Natural killer cell (primary cell): ENCODE results near the gene TRAPPC2L. TPM values are rescaled to one million over a fixed set of nuclear protein-coding genes. Genes with fewer than 3 reads are reported as not detected.

Experiments
- ATAC-seq, 3 donors: fragments of 150-1000 bp in 2 of 3; fragments of 200-7000 bp in 1 of 3; cut with Tn5 transposase; 1 replicate in 1 of 3; 2 replicates in 2 of 3; pipeline ENCODE4 v1.10.0; 2021; ENCODE audit warnings: mild to moderate bottlenecking in 2 of 3, moderate library complexity in 2 of 3
- DNase-seq, 2 donors: peaks; one replicate each; pipeline versions ENCODE4 v3.0.0 to v3.0.0-alpha.2; 2013 to 2021; ENCODE audit warnings: mixed read lengths in 1 of 2
- H3K27ac ChIP-seq: one replicate; pipeline ENCODE4 v1.5.1; 2013; ENCODE audit warnings: mild to moderate bottlenecking, low read length
- H3K27me3 ChIP-seq: one replicate; pipeline ENCODE4 v1.6.1; 2013; ENCODE audit warnings: low read length; ENCODE audit not compliant: control insufficient read depth, insufficient read depth
- H3K36me3 ChIP-seq: one replicate; pipeline ENCODE4 v1.6.1; 2013; ENCODE audit warnings: low read length; ENCODE audit not compliant: control insufficient read depth, insufficient read depth
- H3K4me1 ChIP-seq: one replicate; pipeline ENCODE4 v1.6.1; 2013; ENCODE audit warnings: low read length; ENCODE audit not compliant: control insufficient read depth, insufficient read depth
- H3K4me3 ChIP-seq: one replicate; pipeline ENCODE4 v1.5.1; 2013; ENCODE audit warnings: low read length
- H3K9me3 ChIP-seq: one replicate; pipeline ENCODE4 v1.6.1; 2013; ENCODE audit warnings: low read length; ENCODE audit not compliant: control insufficient read depth, insufficient read depth
- H3K27ac Mint-ChIP-seq, 2 donors: one replicate each; pipeline ENCODE4 v1.8.0; 2022; ENCODE audit warnings: mild to moderate bottlenecking in 2 of 2, mixed read lengths in 2 of 2, moderate library complexity in 1 of 2
- H3K27me3 Mint-ChIP-seq, 2 donors: one replicate each; pipeline ENCODE4 v1.8.0; 2022; ENCODE audit warnings: low read depth in 2 of 2, mixed read lengths in 2 of 2
- H3K36me3 Mint-ChIP-seq: one replicate; pipeline ENCODE4 v1.8.0; 2022; ENCODE audit warnings: mixed read lengths
- H3K4me1 Mint-ChIP-seq, 2 donors: one replicate each; pipeline ENCODE4 v1.8.0; 2022; ENCODE audit warnings: mixed read lengths in 2 of 2
- H3K4me3 Mint-ChIP-seq: one replicate; pipeline ENCODE4 v1.8.0; 2022; ENCODE audit warnings: mild to moderate bottlenecking, moderate library complexity, mixed read lengths
- H3K9me3 Mint-ChIP-seq, 2 donors: one replicate each; pipeline ENCODE4 v1.8.0; 2022; ENCODE audit warnings: mixed read lengths in 2 of 2
- CTCF ChIP-seq: fragments of 200-600 bp; IDR thresholded peaks from one replicate; pipeline ENCODE4 v1.8.0; 2022; ENCODE audit warnings: antibody characterized with exemption
- WGBS: methylation state at CpG from one replicate; pipeline ENCODE4 v1.1.7; 2013; ENCODE audit warnings: missing lambda C conversion rate; ENCODE audit not compliant: insufficient coverage; 5-methylcytosine and 5-hydroxymethylcytosine counted together
- intact Hi-C: fragments of 100-400 bp; cut with micrococcal nuclease; formaldehyde crosslinking; loops from one replicate; pipeline ENCODE4 v1.14.2; 2022
- total RNA-seq, 4 donors: library from RNA; stranded (reverse); fragments of 120-200 nt in 1 of 4; gene quantifications; one replicate each; pipeline versions ENCODE4 v1.2.3 to v1.2.4, GENCODE V29; 2013 to 2022

TRAPPC2L gene
- total RNA-seq, 3 donors from 2014 or later (not counting 1 experiment from before 2014, with no cell fraction given), result 31.9 to 39.0 (median 36.2) TPM

- WGBS, result 90% methylated on average over 41 of the region's 41 CpGs
- Histone ChIP-seq H3K27me3 (no peaks in the 10 kb centered on the region), H3K36me3 (no peaks in the 10 kb centered on the region), H3K27ac (no peak overlapping the region), H3K4me1 (no peaks in the 10 kb centered on the region), H3K4me3 (no peak overlapping the region), H3K9me3 (no peaks in the 10 kb centered on the region)
- Mint-ChIP-seq H3K4me1 (peaks cover 0 to 4% of the 10 kb centered on the region in 2 donors), H3K27me3 (no peaks in the 10 kb centered on the region), H3K4me3 (no peak overlapping the region), H3K27ac (no peak overlapping the region), H3K36me3 (no peaks in the 10 kb centered on the region), H3K9me3 (no peaks in the 10 kb centered on the region)
- TF ChIP-seq CTCF, result no peak
- intact Hi-C loops, result no loop called here
- ATAC-seq, result no peak
- DNase-seq, result no peak
Measured at GRCh38 chr16:88899901-88900661, 43.2 kb downstream of the TRAPPC2L start.

DNA sequence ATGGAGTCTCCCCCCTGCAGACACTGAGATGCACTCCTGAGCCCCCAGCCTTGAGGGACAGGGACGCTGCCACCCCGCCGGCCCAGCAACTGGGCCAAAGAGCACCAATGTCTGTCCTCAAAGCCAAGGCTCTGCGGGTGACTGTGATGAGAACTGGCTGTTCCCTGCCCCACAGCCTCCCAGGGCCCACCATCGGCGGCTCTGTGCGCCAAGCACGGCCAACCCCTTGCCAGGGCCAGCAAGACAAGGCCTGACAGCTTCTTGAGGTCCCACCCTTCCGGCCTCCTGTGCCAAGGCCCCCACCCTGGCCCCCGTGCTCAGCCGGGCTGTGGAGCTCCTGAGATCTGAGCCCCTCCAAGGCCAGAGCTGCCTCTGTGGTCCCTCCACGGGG, 43.7 kb downstream of the TRAPPC2L start:
- no peak overlapping the region for H3K4me3 Mint-ChIP-seq
- H3K27ac Mint-ChIP-seq, result no peak overlapping the region
- DNase-seq, result no peak
- Histone ChIP-seq H3K4me1 (peaks cover under 1% of the 10 kb centered on the region), H3K4me3 (no peak overlapping the region), H3K27me3 (no peaks in the 10 kb centered on the region), H3K27ac (no peak overlapping the region), H3K36me3 (no peaks in the 10 kb centered on the region), H3K9me3 (no peaks in the 10 kb centered on the region)
- no peaks in the 10 kb centered on the region for H3K36me3 Mint-ChIP-seq
- H3K9me3 Mint-ChIP-seq, result no peaks in the 10 kb centered on the region
- intact Hi-C loops, result no loop called here
- no peaks in the 10 kb centered on the region for H3K27me3 Mint-ChIP-seq
- WGBS, result 92% methylated on average over 12 of the region's 12 CpGs
- H3K4me1 Mint-ChIP-seq, result peaks cover 0 to 4% of the 10 kb centered on the region in 2 donors
- no peak for TF ChIP-seq CTCF
- ATAC-seq, result no peak

- no peaks in the 10 kb centered on the region for H3K27me3 Mint-ChIP-seq
- H3K27ac ChIP-seq, result no peak overlapping the region
- no peak overlapping the region for H3K27ac Mint-ChIP-seq
- WGBS, result 95% methylated on average over 26 of the region's 26 CpGs
- H3K4me3 ChIP-seq, result no peak overlapping the region
- no peak for DNase-seq
- no peaks in the 10 kb centered on the region for H3K27me3 ChIP-seq
- H3K4me1 Mint-ChIP-seq, result peaks cover 6 to 12% of the 10 kb centered on the region in 2 donors
- no peak for ATAC-seq
- H3K9me3 ChIP-seq, result no peaks in the 10 kb centered on the region
- H3K4me1 ChIP-seq, result peaks cover 10% of the 10 kb centered on the region
- intact Hi-C loops, result no loop called here
- no peaks in the 10 kb centered on the region for H3K36me3 Mint-ChIP-seq
- no peaks in the 10 kb centered on the region for H3K36me3 ChIP-seq
- no peaks in the 10 kb centered on the region for H3K9me3 Mint-ChIP-seq
- H3K4me3 Mint-ChIP-seq, result no peak overlapping the region
- TF ChIP-seq CTCF, result no peak
Measured at GRCh38 chr16:88901718-88902337, 44.9 kb downstream of the TRAPPC2L start.
